B cell (primary cell): ENCODE results near the gene ARIH2. TPM values are rescaled to one million over a fixed set of nuclear protein-coding genes. Genes with fewer than 3 reads are reported as not detected.
"Not testable (repeated sequence)": the region's sequence is repeated elsewhere in the genome, so short reads cannot be mapped to it uniquely, and the experiment has no call there.

Experiments
- ATAC-seq: fragments of 200-7000 bp; cut with Tn5 transposase; one replicate; pipeline ENCODE4 v1.10.0; 2021; ENCODE audit warnings: low read depth, mild to moderate bottlenecking, moderate number of reproducible peaks, moderate library complexity
- CTCF ChIA-PET: fragments of 350-600 bp; sonication (Branson Sonifier 250); formaldehyde crosslinking; loops from one replicate; lab custom pipeline; 2021; ENCODE audit warnings: antibody characterized with exemption, inconsistent platforms; lab: Charles Lee
- POLR2A ChIA-PET: fragments of 350-600 bp; sonication (Branson Sonifier 250); formaldehyde crosslinking; loops from one replicate; lab custom pipeline; 2021; ENCODE audit warnings: antibody characterized with exemption; lab: Charles Lee
- DNase-seq: peaks from one replicate; pipeline ENCODE4 v3.0.0; 2013
- H2AFZ ChIP-seq: 2 replicates; pipeline ENCODE4 v1.6.1; 2012; ENCODE audit warnings: mild to moderate bottlenecking, low read depth, low read length; ENCODE audit not compliant: insufficient read depth, poor library complexity, severe bottlenecking
- H3K27ac ChIP-seq, 2 donors: 1 replicate in 1 of 2; 2 replicates in 1 of 2; pipeline ENCODE4 v1.5.1; 2012 to 2013; ENCODE audit warnings: low read length in 2 of 2, mild to moderate bottlenecking in 2 of 2, moderate library complexity in 1 of 2
- H3K27me3 ChIP-seq, 4 experiments: fragments of 200-600 bp in 1 of 4; sonication (generic) in 1 of 4; replicated peaks in 1 of 4; 1 replicate in 2 of 4; 2 replicates in 2 of 4; pipeline versions ENCODE4 v1.6.1 to v1.7.0; 2013 to 2016; ENCODE audit warnings: low read length in 3 of 4, mild to moderate bottlenecking in 2 of 4, mixed read lengths in 1 of 4, moderate library complexity in 1 of 4; ENCODE audit not compliant: insufficient read depth in 4 of 4, control insufficient read depth in 3 of 4; ENCODE audit errors: control extremely low read depth in 1 of 4
- H3K36me3 ChIP-seq, 2 experiments: replicated peaks in 1 of 2; 1 replicate in 1 of 2; 2 replicates in 1 of 2; pipeline versions ENCODE4 v1.6.1 to v1.7.1; 2013; ENCODE audit warnings: low read length in 1 of 2; ENCODE audit not compliant: insufficient read depth in 2 of 2, control insufficient read depth in 1 of 2; ENCODE audit errors: control extremely low read depth in 1 of 2, extremely low read depth in 1 of 2
- H3K4me1 ChIP-seq, 2 donors: fragments of 200-600 bp in 1 of 2; sonication (generic) in 1 of 2; 1 replicate in 1 of 2; 2 replicates in 1 of 2; pipeline versions ENCODE4 v1.5.1 to v1.6.1; 2013 to 2017; ENCODE audit warnings: low read length in 2 of 2; ENCODE audit not compliant: control insufficient read depth in 2 of 2, insufficient read depth in 2 of 2
- H3K4me2 ChIP-seq: replicated peaks from 2 replicates; pipeline ENCODE3; 2012; ENCODE audit warnings: mild to moderate bottlenecking, low read depth, low read length; ENCODE audit not compliant: poor library complexity, severe bottlenecking
- H3K4me3 ChIP-seq, 5 experiments: fragments of 200-600 bp in 1 of 5; sonication (generic) in 1 of 5; 1 replicate in 3 of 5; 2 replicates in 2 of 5; pipeline versions ENCODE4 v1.5.1 to v1.7.0; 2011 to 2016; ENCODE audit warnings: low read length in 4 of 5, mild to moderate bottlenecking in 4 of 5, low read depth in 2 of 5, control low read depth in 1 of 5, moderate library complexity in 1 of 5; ENCODE audit not compliant: insufficient read depth in 1 of 5; ENCODE audit errors: control extremely low read depth in 1 of 5, extremely low read depth in 1 of 5
- H3K79me2 ChIP-seq: fragments of 200-600 bp; sonication (generic); one replicate; pipeline ENCODE4 v1.6.0; 2016; ENCODE audit warnings: low read length; ENCODE audit not compliant: control insufficient read depth, insufficient read depth
- H3K9ac ChIP-seq: fragments of 200-600 bp; sonication (generic); 2 replicates; pipeline ENCODE4 v1.6.1; 2017; ENCODE audit warnings: mild to moderate bottlenecking, low read length, moderate library complexity
- H3K9me3 ChIP-seq, 3 donors: one replicate each; pipeline versions ENCODE4 v1.6.1 to v1.7.1; 2013; ENCODE audit warnings: low read length in 2 of 3; ENCODE audit not compliant: control insufficient read depth in 2 of 3, insufficient read depth in 1 of 3; ENCODE audit errors: control extremely low read depth in 1 of 3
- H4K20me1 ChIP-seq: 2 replicates; pipeline ENCODE4 v1.6.0; 2012; ENCODE audit warnings: mild to moderate bottlenecking, low read length; ENCODE audit not compliant: insufficient read depth, control insufficient read depth, poor library complexity, severe bottlenecking
- H3K27ac Mint-ChIP-seq: one replicate; pipeline ENCODE4 v1.8.0; 2021; ENCODE audit warnings: mixed read lengths
- H3K27me3 Mint-ChIP-seq: one replicate; pipeline ENCODE4 v1.8.0; 2021; ENCODE audit warnings: mixed read lengths
- H3K4me1 Mint-ChIP-seq: one replicate; pipeline ENCODE4 v1.8.0; 2021; ENCODE audit warnings: mixed read lengths
- H3K4me3 Mint-ChIP-seq: one replicate; pipeline ENCODE4 v1.8.0; 2021; ENCODE audit warnings: mixed read lengths
- H3K9me3 Mint-ChIP-seq: one replicate; pipeline ENCODE4 v1.8.0; 2022; ENCODE audit warnings: mixed read lengths; ENCODE audit not compliant: insufficient read depth
- CTCF ChIP-seq: fragments of 200-600 bp; IDR thresholded peaks from one replicate; pipeline ENCODE4 v1.8.0; 2022; ENCODE audit warnings: antibody characterized with exemption, mild to moderate bottlenecking
- EZH2 ChIP-seq: IDR thresholded peaks from 2 replicates; pipeline ENCODE4 v1.6.1; 2012; ENCODE audit warnings: borderline replicate concordance, low read depth, mild to moderate bottlenecking, moderate library complexity, low read length; ENCODE audit not compliant: insufficient read depth, poor library complexity, severe bottlenecking
- WGBS: methylation state at CpG from one replicate; pipeline ENCODE4 v1.1.5; 2013; ENCODE audit warnings: missing lambda C conversion rate; ENCODE audit not compliant: insufficient coverage; 5-methylcytosine and 5-hydroxymethylcytosine counted together
- intact Hi-C: fragments of 100-400 bp; cut with micrococcal nuclease; formaldehyde crosslinking; loops from one replicate; pipeline ENCODE4 v1.10.0; 2022
- polyA plus RNA-seq: library from polyadenylated mRNA; depleted of rRNA; stranded (reverse); fragments of >200 nt; gene quantifications from 2 replicates; pipeline ENCODE4 v1.2.3, GENCODE V29; 2012
- total RNA-seq, 2 donors: library from RNA; stranded (reverse); fragments of 120-200 nt in 1 of 2; gene quantifications; 1 replicate in 1 of 2; 2 replicates in 1 of 2; pipeline versions ENCODE4 v1.2.3 to v1.2.4, GENCODE V29; 2013 to 2022

ARIH2 gene
- total and polyA plus RNA-seq, 2 donors (not counting 1 experiment from before 2014, with no cell fraction given) = 114 to 148 TPM

GRCh38 chr3:48899273-48899672, 19.4 kb upstream of the ARIH2 start:
- H3K79me2 ChIP-seq = peaks cover 27% of the 10 kb centered on the region
- no peaks in the 10 kb centered on the region for H3K36me3 ChIP-seq
- POLR2A ChIA-PET = interaction anchor here (0.5 to 3.0 kb wide), 5 partner anchors 9 to 423 kb away, joined by 3 to 21 read pairs (median 4); partner anchors contain the start of genes ARIH2 and PRKAR2A
- Mint-ChIP-seq H3K27ac (peak overlapping the region; percentile 83), H3K4me3 (peak overlapping the region; percentile 95), H3K9me3 (no peaks in the 10 kb centered on the region), H3K27me3 (no peaks in the 10 kb centered on the region), H3K4me1 (peaks cover 37% of the 10 kb centered on the region)
- WGBS = 61% methylated on average over 4 of the region's 4 CpGs
- DNase-seq (peak; percentile 29), ATAC-seq (no peak)
- peaks cover 29 to 36% of the 10 kb centered on the region in 2 donors for H3K4me1 ChIP-seq
- H3K4me2 ChIP-seq = peak overlapping the region; percentile 90
- H3K27me3 ChIP-seq = no peaks in the 10 kb centered on the region
- H3K27ac ChIP-seq = peak overlapping the region; percentile 30 to 80
- CTCF ChIA-PET = interaction anchor here (0.9 kb wide), 1 partner anchor 16 kb away, joined by 3 read pairs; no protein-coding TSS in a partner anchor
- peak overlapping the region; percentile 82 for H3K9ac ChIP-seq
- peak overlapping the region; percentile 99 for H2AFZ ChIP-seq
- H3K4me3 ChIP-seq = peak overlapping the region in 1 of 5 experiments; percentile 72
- H3K9me3 ChIP-seq = no peaks in the 10 kb centered on the region
- no peaks in the 10 kb centered on the region for H4K20me1 ChIP-seq
- TF ChIP-seq CTCF (no peak), EZH2 (no peak)
- intact Hi-C loops = loop anchor here (2.0 kb wide), 1 partner anchor 572 kb away; the partner anchor contains the start of gene DAG1

DNA sequence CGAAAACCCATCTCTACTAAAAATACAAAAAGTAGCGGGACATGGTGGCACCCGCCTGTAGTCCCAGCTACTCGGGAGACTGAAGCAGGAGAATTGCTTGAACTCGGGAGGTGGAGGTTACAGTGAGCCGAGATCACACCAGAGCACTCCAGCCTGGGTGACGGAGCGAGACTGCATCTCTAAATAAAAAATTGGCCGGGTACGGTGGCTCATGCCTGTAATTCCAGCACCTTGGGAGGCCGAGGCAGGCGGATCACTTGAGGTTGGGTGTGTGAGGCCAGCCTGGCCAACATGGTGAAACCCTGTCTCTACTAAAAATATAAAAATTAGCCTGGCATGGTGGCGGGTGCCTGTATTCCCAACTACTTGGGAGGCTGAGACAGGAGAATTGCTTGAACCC, 11.6 kb upstream of the ARIH2 start:
- H3K27me3 Mint-ChIP-seq, H4K20me1 ChIP-seq, H2AFZ ChIP-seq, H3K27me3 ChIP-seq, H3K79me2 ChIP-seq, H3K27ac ChIP-seq, H3K4me3 ChIP-seq, H3K9me3 ChIP-seq, H3K4me2 ChIP-seq, H3K9me3 Mint-ChIP-seq, H3K36me3 ChIP-seq, intact Hi-C loops, H3K27ac Mint-ChIP-seq, POLR2A ChIA-PET, ATAC-seq, DNase-seq, H3K4me3 Mint-ChIP-seq, H3K9ac ChIP-seq: not testable (repeated sequence)
- H3K4me1 ChIP-seq = peaks cover 12 to 23% of the 10 kb centered on the region in 2 donors
- CTCF ChIA-PET = interaction anchor here (0.7 kb wide), 1 partner anchor 1258 kb away, joined by 3 read pairs; no protein-coding TSS in a partner anchor
- WGBS = 99% methylated on average over 11 of the region's 13 CpGs
- H3K4me1 Mint-ChIP-seq = peaks cover 12% of the 10 kb centered on the region
